SK-N-SH (cell line): ENCODE measurements around the gene BBC3. TPM values are rescaled to one million over a fixed set of nuclear protein-coding genes. Genes with fewer than 3 reads are reported as not detected.
A peak's percentile ranks its signal among the peaks of the same experiment; 100 is the strongest.

ENCODE experiments used
- CTCF ChIA-PET: fragments of 300-600, 350-600 bp; formaldehyde crosslinking; extraction: SDS; loops from one replicate; lab custom pipeline; 2021; lab: Yijun Ruan, JAX
- POLR2A ChIA-PET: fragments of 350-600 bp; sonication (Branson Sonifier 250); formaldehyde crosslinking; extraction: SDS; loops from one replicate; lab custom pipeline; 2020; ENCODE audit warnings: antibody characterized with exemption, inconsistent platforms; lab: Yijun Ruan, JAX
- DNase-seq: peaks from one replicate; pipeline ENCODE4 v3.0.0; 2012
- H2AFZ ChIP-seq: fragments of 200-600 bp; sonication (generic); 2 replicates; pipeline ENCODE4 v1.8.1; 2016; ENCODE audit warnings: antibody characterized with exemption, mild to moderate bottlenecking, low read depth
- H3F3A ChIP-seq: fragments of 200-600 bp; sonication (generic); replicated peaks from 2 replicates; pipeline ENCODE3; 2016; ENCODE audit warnings: antibody characterized with exemption, mild to moderate bottlenecking; ENCODE audit not compliant: insufficient read depth
- H3K27ac ChIP-seq, 2 experiments: fragments of 200-500 bp in 1 of 2; fragments of 200-600 bp in 1 of 2; sonication (Bioruptor generic) in 1 of 2; sonication (generic), shearing (Covaris generic) in 1 of 2; 2 replicates each; pipeline versions ENCODE4 v1.5.1 to v1.6.1; 2014 to 2016; ENCODE audit warnings: low read depth in 2 of 2, inconsistent platforms in 1 of 2, low read length in 1 of 2, mild to moderate bottlenecking in 1 of 2, mixed read lengths in 1 of 2
- H3K27me3 ChIP-seq: fragments of 200-600 bp; sonication (generic), shearing (Covaris generic); 2 replicates; pipeline ENCODE4 v1.6.1; 2016; ENCODE audit warnings: mixed run types; ENCODE audit not compliant: insufficient read depth
- H3K36me3 ChIP-seq, 2 experiments: fragments of 200-500 bp in 1 of 2; fragments of 200-600 bp in 1 of 2; sonication (Bioruptor generic) in 1 of 2; sonication (generic) in 1 of 2; replicated peaks in 1 of 2; 2 replicates each; pipeline versions ENCODE3 to v1.5.1; 2014 to 2016; ENCODE audit warnings: low read length in 1 of 2, mild to moderate bottlenecking in 1 of 2; ENCODE audit not compliant: insufficient read depth in 2 of 2, control insufficient read depth in 1 of 2
- H3K4me1 ChIP-seq, 2 experiments: fragments of 200-500 bp in 1 of 2; fragments of 200-600 bp in 1 of 2; sonication (Bioruptor generic) in 1 of 2; sonication (generic), shearing (Covaris generic) in 1 of 2; 2 replicates each; pipeline versions ENCODE4 v1.5.1 to v1.6.1; 2014 to 2016; ENCODE audit warnings: low read depth in 1 of 2, low read length in 1 of 2, mixed run types in 1 of 2; ENCODE audit not compliant: insufficient read depth in 2 of 2, control insufficient read depth in 1 of 2
- H3K4me2 ChIP-seq: fragments of 200-600 bp; sonication (generic), shearing (Covaris generic); 2 replicates; pipeline ENCODE4 v1.6.1; 2017; ENCODE audit warnings: mixed run types
- H3K4me3 ChIP-seq, 2 experiments: fragments of 200-500 bp in 1 of 2; fragments of 200-600 bp in 1 of 2; sonication (Bioruptor generic) in 1 of 2; sonication (generic), shearing (Covaris generic) in 1 of 2; 2 replicates each; pipeline versions ENCODE4 v1.5.1 to v1.8.1; 2014 to 2016; ENCODE audit warnings: low read depth in 2 of 2, inconsistent platforms in 1 of 2, low read length in 1 of 2, mild to moderate bottlenecking in 1 of 2, mixed read lengths in 1 of 2, moderate library complexity in 1 of 2
- H3K79me2 ChIP-seq: fragments of 200-600 bp; sonication (generic); 2 replicates; pipeline ENCODE4 v1.8.1; 2017; ENCODE audit warnings: mild to moderate bottlenecking; ENCODE audit not compliant: insufficient read depth
- H3K9ac ChIP-seq: fragments of 200-600 bp; sonication (generic); 2 replicates; pipeline ENCODE4 v1.6.1; 2017; ENCODE audit warnings: mixed run types
- H3K9me2 ChIP-seq: fragments of 200-600 bp; sonication (generic); 2 replicates; pipeline ENCODE4 v1.6.1; 2017; ENCODE audit warnings: mixed run types
- H3K9me3 ChIP-seq: fragments of 200-600 bp; sonication (generic); 2 replicates; pipeline ENCODE4 v1.6.1; 2017; ENCODE audit warnings: mixed run types, mild to moderate bottlenecking, moderate library complexity
- H4K20me1 ChIP-seq: fragments of 200-600 bp; sonication (generic); 2 replicates; pipeline ENCODE4 v1.6.1; 2017; ENCODE audit warnings: mild to moderate bottlenecking, mixed run types; ENCODE audit not compliant: insufficient read depth
- CHD2 ChIP-seq: fragments of 150-350 bp; IDR thresholded peaks from 2 replicates; pipeline ENCODE4 v1.6.1; 2018; ENCODE audit warnings: low read length; ENCODE audit not compliant: partially characterized antibody
- CTCF ChIP-seq: fragments of 200-600 bp; sonication (generic); IDR thresholded peaks from 2 replicates; pipeline ENCODE4 v1.6.1; 2017; ENCODE audit warnings: antibody characterized with exemption, mild to moderate bottlenecking, moderate library complexity
- ELF1 ChIP-seq: IDR thresholded peaks from 2 replicates; pipeline ENCODE4 v1.4.0; 2012
- EP300 ChIP-seq, 2 experiments: IDR thresholded peaks; 2 replicates each; pipeline versions ENCODE4 v1.4.0 to v1.6.1; 2012; ENCODE audit warnings: borderline replicate concordance in 1 of 2, low read depth in 1 of 2, low read length in 1 of 2
- EZH2phosphoT487 ChIP-seq: fragments of 200-600 bp; sonication (generic); IDR thresholded peaks from 2 replicates; pipeline ENCODE4 v1.6.1; 2017; ENCODE audit warnings: low read depth, mixed run types, mild to moderate bottlenecking, antibody characterized with exemption, moderate library complexity, borderline replicate concordance
- FOSL2 ChIP-seq: IDR thresholded peaks from 2 replicates; pipeline ENCODE4 v1.4.0; 2012; ENCODE audit warnings: low read depth, mild to moderate bottlenecking, moderate library complexity, borderline replicate concordance
- FOXM1 ChIP-seq: IDR thresholded peaks from 2 replicates; pipeline ENCODE4 v1.4.0; 2012; ENCODE audit warnings: low read depth, mild to moderate bottlenecking
- GABPA ChIP-seq: IDR thresholded peaks from 2 replicates; pipeline ENCODE4 v1.4.0; 2012; ENCODE audit warnings: low read depth, mild to moderate bottlenecking
- GATA2 ChIP-seq: sonication (generic); formaldehyde crosslinking; IDR thresholded peaks from 2 replicates; pipeline ENCODE4 v1.5.0; 2020; ENCODE audit warnings: mild to moderate bottlenecking, missing genetic modification reagents
- MXI1 ChIP-seq: IDR thresholded peaks from 2 replicates; pipeline ENCODE4 v1.6.1; 2012; ENCODE audit warnings: mild to moderate bottlenecking, low read depth, low read length, improper control_type of control experiment
- NFIC ChIP-seq: IDR thresholded peaks from 2 replicates; pipeline ENCODE4 v1.4.0; 2012; ENCODE audit warnings: borderline replicate concordance
- PBX3 ChIP-seq: IDR thresholded peaks from 2 replicates; pipeline ENCODE4; 2012
- POLR2AphosphoS5 ChIP-seq: IDR thresholded peaks from 2 replicates; pipeline ENCODE4 v1.6.1; 2012; ENCODE audit warnings: low read depth, low read length
- RAD21 ChIP-seq: IDR thresholded peaks from 2 replicates; pipeline ENCODE4 v1.6.1; 2012; ENCODE audit warnings: mild to moderate bottlenecking, low read length
- RCOR1 ChIP-seq: fragments of 150-350 bp; IDR thresholded peaks from 2 replicates; pipeline ENCODE4 v1.6.1; 2017; ENCODE audit warnings: antibody characterized with exemption, low read length
- REST ChIP-seq: IDR thresholded peaks from 2 replicates; pipeline ENCODE4 v1.6.1; 2012; ENCODE audit warnings: mild to moderate bottlenecking, low read depth, low read length, moderate library complexity
- RFX5 ChIP-seq: IDR thresholded peaks from 2 replicates; pipeline ENCODE4 v1.6.1; 2012; ENCODE audit warnings: mild to moderate bottlenecking, improper control_type of control experiment, low read length
- RXRA ChIP-seq: IDR thresholded peaks from 2 replicates; pipeline ENCODE4 v1.4.0; 2012; ENCODE audit warnings: low read depth, mild to moderate bottlenecking, borderline replicate concordance
- SIN3A ChIP-seq: IDR thresholded peaks from 2 replicates; pipeline ENCODE4 v1.6.1; 2012; ENCODE audit warnings: low read depth, mild to moderate bottlenecking, low read length, moderate library complexity, borderline replicate concordance
- TAF1 ChIP-seq: IDR thresholded peaks from 2 replicates; pipeline ENCODE4 v1.6.1; 2012; ENCODE audit warnings: low read depth, mild to moderate bottlenecking, low read length, moderate library complexity, borderline replicate concordance
- TEAD4 ChIP-seq: IDR thresholded peaks from 2 replicates; pipeline ENCODE4 v1.4.0; 2012; ENCODE audit warnings: mild to moderate bottlenecking, borderline replicate concordance; ENCODE audit not compliant: insufficient read depth
- USF2 ChIP-seq: fragments of 150-350 bp; IDR thresholded peaks from 2 replicates; pipeline ENCODE4 v1.6.1; 2017; ENCODE audit warnings: antibody characterized with exemption, low read length, low read depth, borderline replicate concordance
- YY1 ChIP-seq: IDR thresholded peaks from 2 replicates; pipeline ENCODE4 v1.4.0; 2012; ENCODE audit warnings: low read depth, mild to moderate bottlenecking
- WGBS: methylation state at CpG from one replicate; pipeline ENCODE4 v1.1.6; 2017; ENCODE audit warnings: low lambda C conversion rate; 5-methylcytosine and 5-hydroxymethylcytosine counted together
- polyA plus RNA-seq, 3 experiments: library from polyadenylated mRNA; depleted of rRNA; stranded (reverse); fragments of >200 nt; gene quantifications; 2 replicates each; pipeline ENCODE4 v1.2.3, GENCODE V29; 2012
- TF ChIP-seq, protein P1 (sequence below): fragments of 150-350 bp; IDR thresholded peaks from 2 replicates; pipeline ENCODE4 v1.6.1; 2016; ENCODE audit warnings: mild to moderate bottlenecking, low read depth, low read length

The BBC3 gene
- polyA plus RNA-seq, 1 of the 3 experiments (the other 2 are of a cell fraction), result 14.5 TPM

DNA sequence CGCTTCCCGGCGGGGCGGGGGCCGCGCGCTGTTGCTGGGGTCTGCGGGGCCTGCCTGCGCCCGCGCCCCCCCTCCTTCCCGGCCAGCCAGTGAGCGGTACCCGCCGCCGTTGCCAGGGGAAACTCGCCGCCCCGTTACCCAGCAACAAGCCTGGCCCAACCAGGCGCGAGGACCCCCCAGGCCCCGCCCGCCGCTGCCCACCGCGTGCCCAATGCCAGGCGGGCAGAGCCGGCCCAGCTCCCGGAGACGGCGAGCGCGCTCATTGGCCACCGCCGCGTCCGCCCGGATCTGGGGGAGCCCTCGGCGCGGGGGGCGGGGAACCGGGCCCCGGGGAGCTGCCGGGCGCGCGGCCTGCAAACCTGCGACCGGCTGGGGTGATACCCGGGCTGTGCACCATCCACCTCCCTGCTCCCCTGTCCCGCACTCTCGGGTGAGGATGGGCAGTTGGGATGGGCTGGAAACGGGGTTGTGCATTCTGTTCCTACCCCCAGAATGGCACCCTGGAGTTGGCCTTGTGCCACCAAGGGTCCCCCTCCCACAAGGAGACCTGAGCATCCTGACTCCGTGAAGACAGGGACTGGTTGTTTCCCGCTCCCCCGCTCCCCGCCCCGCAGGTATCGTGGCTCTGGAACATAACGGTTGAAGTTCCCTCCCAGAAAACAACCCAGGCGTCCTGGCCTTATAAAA, 8.8 kb upstream of the BBC3 start:
- Histone ChIP-seq H3K27me3 (no peaks in the 10 kb centered on the region), H4K20me1 (no peaks in the 10 kb centered on the region), H3K36me3 (no peaks in the 10 kb centered on the region), H3K4me2 (peak overlapping the region; percentile 90), H3K79me2 (no peaks in the 10 kb centered on the region), H3K9me2 (no peaks in the 10 kb centered on the region), H3K9me3 (no peaks in the 10 kb centered on the region), H3K4me1 (peaks cover 12 to 40% of the 10 kb centered on the region in 2 experiments; a peak in 3 of 4 replicates), H3K9ac (peak overlapping the region; percentile 21; the same call in 1 of the 2 replicates), H2AFZ (no peak overlapping the region), H3K27ac (peak overlapping the region; percentile 20 to 92; a peak in 3 of 4 replicates), H3F3A (peaks cover 38% of the 10 kb centered on the region), H3K4me3 (peak overlapping the region; percentile 50 to 65)
- ChIA-PET CTCF (interaction anchor here (0.8 to 1.9 kb wide), 4 partner anchors 13 to 91 kb away, joined by 3 to 15 read pairs (median 4); no protein-coding TSS in a partner anchor), POLR2A (interaction anchor here (0.6 to 1.6 kb wide), 8 partner anchors 8 to 608 kb away, joined by 3 to 8 read pairs (median 4); partner anchors contain the start of gene CCDC9)
- WGBS, result 29% methylated on average over 9 of the region's 62 CpGs
- DNase-seq, result peak; percentile 97
- TF ChIP-seq REST, result no peak
- peak; percentile 91 for TF ChIP-seq RFX5
- no peak for TF ChIP-seq USF2
- no peak for TF ChIP-seq FOSL2
- TF ChIP-seq RCOR1, result no peak
- TF ChIP-seq CHD2, result peak; percentile 31
- TF ChIP-seq FOXM1, result no peak
- no peak; the same call in 1 of the 2 replicates for TF ChIP-seq NFIC
- TF ChIP-seq TEAD4, result no peak
- no peak for TF ChIP-seq GATA2
- peak; percentile 95 for TF ChIP-seq MXI1
- TF ChIP-seq, protein P1, sequence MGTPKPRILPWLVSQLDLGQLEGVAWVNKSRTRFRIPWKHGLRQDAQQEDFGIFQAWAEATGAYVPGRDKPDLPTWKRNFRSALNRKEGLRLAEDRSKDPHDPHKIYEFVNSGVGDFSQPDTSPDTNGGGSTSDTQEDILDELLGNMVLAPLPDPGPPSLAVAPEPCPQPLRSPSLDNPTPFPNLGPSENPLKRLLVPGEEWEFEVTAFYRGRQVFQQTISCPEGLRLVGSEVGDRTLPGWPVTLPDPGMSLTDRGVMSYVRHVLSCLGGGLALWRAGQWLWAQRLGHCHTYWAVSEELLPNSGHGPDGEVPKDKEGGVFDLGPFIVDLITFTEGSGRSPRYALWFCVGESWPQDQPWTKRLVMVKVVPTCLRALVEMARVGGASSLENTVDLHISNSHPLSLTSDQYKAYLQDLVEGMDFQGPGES, result no peak
- TF ChIP-seq EZH2phosphoT487, result no peak
- TF ChIP-seq POLR2AphosphoS5, result no peak; the same call in 1 of the 2 replicates
- TF ChIP-seq ELF1, result no peak
- no peak for TF ChIP-seq TAF1
- no peak for TF ChIP-seq RXRA
- TF ChIP-seq PBX3, result peak; percentile 17; the same call in 1 of the 2 replicates
- peak; percentile 5 to 72; a peak in 2 of 4 replicates for TF ChIP-seq EP300 (IDR thresholded peaks at IDR 0.05; ENCODE audit: borderline replicate concordance in 1 of 2, low read depth in 1 of 2, low read length in 1 of 2)
- no peak for TF ChIP-seq YY1
- no peak for TF ChIP-seq CTCF
- TF ChIP-seq RAD21, result no peak
- no peak for TF ChIP-seq GABPA
- no peak for TF ChIP-seq SIN3A
